Body of pancreas (tissue), 4 donors: ENCODE measurements around the gene ZNF211. TPM values are rescaled to one million over a fixed set of nuclear protein-coding genes. Genes with fewer than 3 reads are reported as not detected.

ENCODE experiments used
- ATAC-seq: fragments of 150-250 bp; one replicate; pipeline ENCODE4 v1.9.1; 2016
- DNase-seq, 4 donors: peaks; one replicate each; pipeline ENCODE4 v3.0.0-alpha.2; 2019
- H3K27ac ChIP-seq, 4 donors: fragments of 200-600 bp; sonication (generic); 1 replicate in 3 of 4; 2 replicates in 1 of 4; pipeline versions ENCODE4 v1.5.1 to v1.6.1; 2016 to 2019; ENCODE audit warnings: mild to moderate bottlenecking in 1 of 4, mixed read lengths in 1 of 4, moderate library complexity in 1 of 4
- H3K27me3 ChIP-seq, 2 donors: fragments of 200-600 bp; sonication (generic); one replicate each; pipeline ENCODE4 v1.6.0; 2016; ENCODE audit warnings: mild to moderate bottlenecking in 1 of 2
- H3K36me3 ChIP-seq, 2 donors: fragments of 200-600 bp; sonication (generic); replicated peaks in 1 of 2; 2 replicates each; pipeline ENCODE4 v1.5.1; 2016; ENCODE audit warnings: low read depth in 2 of 2; ENCODE audit not compliant: insufficient read depth in 1 of 2
- H3K4me1 ChIP-seq: fragments of 200-600 bp; sonication (generic); one replicate; pipeline ENCODE4 v1.6.0; 2016
- H3K4me3 ChIP-seq, 2 donors: fragments of 200-600 bp; sonication (generic); 1 replicate in 1 of 2; 2 replicates in 1 of 2; pipeline ENCODE4 v1.5.1; 2016 to 2019
- H3K9me3 ChIP-seq, 3 donors: fragments of 200-600 bp; sonication (generic); 1 replicate in 2 of 3; 2 replicates in 1 of 3; pipeline ENCODE4 v1.5.1; 2016
- POLR2A ChIP-seq, 3 donors: fragments of 450-650 bp; IDR thresholded peaks; one replicate each; pipeline ENCODE4 v1.6.1; 2016; ENCODE audit warnings: antibody characterized with exemption in 3 of 3, mild to moderate bottlenecking in 2 of 3
- WGBS, 2 donors: methylation state at CpG; one replicate each; pipeline ENCODE4 v1.1.5; 2017; 5-methylcytosine and 5-hydroxymethylcytosine counted together
- intact Hi-C: fragments of 100-400 bp; cut with DNase I; formaldehyde crosslinking; loops from one replicate; pipeline ENCODE4 v1.15.1; 2023
- total RNA-seq, 2 donors: library from RNA; depleted of rRNA; stranded (reverse); fragments of >200 nt; gene quantifications; one replicate each; pipeline ENCODE4 v1.1.0, GENCODE V29; 2016
- TF ChIP-seq, protein P1 (sequence below), 7 experiments: fragments of 450-650 bp in 4 of 7; fragments of 200-600 bp in 3 of 7; sonication (generic) in 3 of 7; IDR thresholded peaks; one replicate each; pipeline ENCODE4 v1.5.1; 2016 to 2019; ENCODE audit warnings: antibody characterized with exemption in 7 of 7

The ZNF211 gene
- total RNA-seq, 2 donors from 2014 or later, result 3.6 to 9.9 TPM

DNA sequence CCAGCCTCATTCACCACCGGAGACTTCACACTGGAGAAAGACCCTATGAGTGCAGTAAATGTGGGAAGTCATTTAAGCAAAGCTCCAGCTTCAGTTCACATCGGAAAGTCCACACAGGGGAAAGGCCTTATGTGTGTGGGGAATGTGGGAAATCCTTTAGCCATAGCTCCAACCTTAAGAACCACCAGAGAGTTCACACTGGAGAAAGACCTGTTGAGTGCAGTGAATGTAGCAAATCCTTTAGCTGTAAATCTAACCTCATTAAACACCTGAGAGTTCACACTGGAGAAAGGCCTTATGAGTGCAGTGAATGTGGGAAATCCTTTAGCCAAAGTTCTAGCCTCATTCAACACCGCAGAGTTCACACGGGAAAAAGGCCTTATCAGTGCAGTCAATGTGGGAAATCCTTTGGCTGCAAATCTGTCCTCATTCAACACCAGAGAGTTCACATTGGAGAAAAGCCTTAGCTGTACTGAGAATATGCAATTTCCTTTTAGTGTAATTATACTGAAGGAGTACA is 8.8 kb downstream of the ZNF211 start:
- intact Hi-C loops, result no loop called here
- Histone ChIP-seq H3K9me3 (peaks cover 0 to 40% (median 0%) of the 10 kb centered on the region in 3 donors), H3K27ac (no peak overlapping the region), H3K4me3 (no peak overlapping the region), H3K36me3 (peaks cover 20% of the 10 kb centered on the region in 2 donors), H3K27me3 (no peaks in the 10 kb centered on the region), H3K4me1 (no peaks in the 10 kb centered on the region)
- WGBS, 2 donors, result 91 to 95% methylated on average over 4 of the region's 4 CpGs
- DNase-seq (no peak), ATAC-seq (no peak)
- TF ChIP-seq, protein P1, sequence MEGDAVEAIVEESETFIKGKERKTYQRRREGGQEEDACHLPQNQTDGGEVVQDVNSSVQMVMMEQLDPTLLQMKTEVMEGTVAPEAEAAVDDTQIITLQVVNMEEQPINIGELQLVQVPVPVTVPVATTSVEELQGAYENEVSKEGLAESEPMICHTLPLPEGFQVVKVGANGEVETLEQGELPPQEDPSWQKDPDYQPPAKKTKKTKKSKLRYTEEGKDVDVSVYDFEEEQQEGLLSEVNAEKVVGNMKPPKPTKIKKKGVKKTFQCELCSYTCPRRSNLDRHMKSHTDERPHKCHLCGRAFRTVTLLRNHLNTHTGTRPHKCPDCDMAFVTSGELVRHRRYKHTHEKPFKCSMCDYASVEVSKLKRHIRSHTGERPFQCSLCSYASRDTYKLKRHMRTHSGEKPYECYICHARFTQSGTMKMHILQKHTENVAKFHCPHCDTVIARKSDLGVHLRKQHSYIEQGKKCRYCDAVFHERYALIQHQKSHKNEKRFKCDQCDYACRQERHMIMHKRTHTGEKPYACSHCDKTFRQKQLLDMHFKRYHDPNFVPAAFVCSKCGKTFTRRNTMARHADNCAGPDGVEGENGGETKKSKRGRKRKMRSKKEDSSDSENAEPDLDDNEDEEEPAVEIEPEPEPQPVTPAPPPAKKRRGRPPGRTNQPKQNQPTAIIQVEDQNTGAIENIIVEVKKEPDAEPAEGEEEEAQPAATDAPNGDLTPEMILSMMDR (IDR thresholded peaks at IDR 0.05), result no peak
- TF ChIP-seq POLR2A (IDR thresholded peaks at IDR 0.05), result no peak

DNA sequence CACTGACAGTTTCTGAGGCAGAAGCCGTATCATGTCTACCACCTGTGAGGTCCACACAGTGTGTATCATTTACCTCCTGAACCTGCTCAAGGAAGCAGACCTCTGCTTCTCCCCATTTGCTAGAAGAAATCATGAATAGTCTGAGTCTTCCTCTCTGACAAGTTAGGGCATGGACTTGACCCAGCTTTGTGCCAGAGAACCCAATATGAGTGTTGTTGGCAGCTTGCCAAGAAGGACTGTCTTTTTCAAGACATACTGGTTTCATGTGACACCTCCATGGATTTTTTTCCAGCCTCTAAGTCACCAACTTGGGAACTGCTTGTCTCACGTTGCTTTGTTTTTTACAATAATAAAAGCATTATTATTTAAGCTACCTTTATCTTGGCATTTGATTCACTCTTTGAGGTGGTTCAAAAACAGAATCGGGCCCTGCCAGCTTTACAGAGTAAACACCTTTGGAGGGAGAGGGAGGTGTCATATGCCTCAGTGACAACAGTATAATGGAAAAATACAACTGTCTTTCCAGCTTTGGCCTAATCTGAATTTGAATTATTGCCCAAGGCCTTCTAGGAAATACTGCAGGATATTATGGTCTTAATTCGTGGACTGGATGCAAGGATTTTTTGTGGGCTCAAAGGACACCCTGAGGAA is 9.6 kb downstream of the ZNF211 start:
- ATAC-seq, result no peak
- Histone ChIP-seq H3K27ac (no peak overlapping the region), H3K4me1 (no peaks in the 10 kb centered on the region), H3K9me3 (peaks cover 0 to 33% (median 0%) of the 10 kb centered on the region in 3 donors), H3K36me3 (peaks cover 20% of the 10 kb centered on the region in 2 donors), H3K27me3 (no peaks in the 10 kb centered on the region), H3K4me3 (no peak overlapping the region)
- no peak for DNase-seq
- 69 to 81% methylated on average over 4 of the region's 4 CpGs for WGBS, 2 donors
- TF ChIP-seq, protein P1 (IDR thresholded peaks at IDR 0.05), result no peak
- TF ChIP-seq POLR2A (IDR thresholded peaks at IDR 0.05), result no peak
- intact Hi-C loops, result no loop called here

DNA sequence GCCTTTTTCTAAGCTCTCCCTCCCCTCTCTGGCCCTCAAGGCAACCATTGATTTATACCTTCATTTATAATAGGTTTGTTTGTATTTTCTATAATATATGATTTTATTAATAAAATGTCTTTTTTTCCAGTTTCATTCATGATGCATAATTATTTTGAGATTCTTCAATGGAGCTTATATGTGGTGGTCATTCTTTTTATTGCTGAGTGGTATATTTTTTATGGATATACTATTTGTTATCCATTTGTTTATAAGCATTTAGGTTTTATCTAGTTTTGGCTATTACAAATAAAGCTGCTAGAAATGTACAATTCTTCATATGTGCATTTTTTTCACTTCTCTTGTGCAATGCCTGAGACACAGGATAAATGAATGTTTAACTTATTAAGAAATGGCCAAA is 10.8 kb downstream of the ZNF211 start:
- Histone ChIP-seq H3K36me3 (peaks cover 20% of the 10 kb centered on the region in 2 donors), H3K27ac (no peak overlapping the region), H3K4me1 (no peaks in the 10 kb centered on the region), H3K4me3 (no peak overlapping the region), H3K9me3 (peaks cover 0 to 32% (median 0%) of the 10 kb centered on the region in 3 donors), H3K27me3 (no peaks in the 10 kb centered on the region)
- no peak for DNase-seq
- TF ChIP-seq, protein P1 (IDR thresholded peaks at IDR 0.05), result no peak
- TF ChIP-seq POLR2A (IDR thresholded peaks at IDR 0.05), result no peak
- intact Hi-C loops, result no loop called here
- ATAC-seq, result no peak

DNA sequence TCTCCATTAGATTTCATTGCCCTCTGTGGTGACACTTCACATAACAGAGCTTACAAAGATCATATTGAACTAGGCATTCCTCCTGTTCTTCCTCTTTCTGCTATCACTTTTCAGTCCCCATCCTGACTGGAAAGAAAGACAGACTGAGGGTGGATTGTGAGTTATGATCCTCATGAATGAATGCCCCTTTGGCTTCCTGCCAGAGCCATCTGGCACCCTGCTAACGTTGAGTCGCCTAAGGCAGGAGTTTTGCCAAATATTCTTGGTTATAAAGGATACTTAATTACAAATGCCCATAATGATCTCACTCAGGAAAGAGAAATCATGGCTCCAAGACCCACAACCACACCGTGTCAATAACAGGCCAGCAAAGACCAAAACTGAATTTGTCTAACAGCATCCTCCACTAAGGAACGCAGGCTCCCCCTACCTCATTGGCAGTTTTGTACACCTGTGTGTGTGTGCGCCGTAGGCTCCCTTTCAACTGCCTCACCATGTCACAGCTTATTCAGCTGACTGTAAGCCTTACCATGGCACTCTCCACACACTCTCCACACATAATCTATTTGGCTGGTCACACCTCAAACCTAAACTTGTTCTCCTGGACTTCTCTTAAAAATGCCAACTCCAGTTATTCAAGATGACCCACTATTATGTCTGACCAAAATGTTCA is 15.5 kb downstream of the ZNF211 start:
- no peak overlapping the region for H3K4me3 ChIP-seq
- no peaks in the 10 kb centered on the region for H3K36me3 ChIP-seq
- no peak for TF ChIP-seq POLR2A (IDR thresholded peaks at IDR 0.05)
- TF ChIP-seq, protein P1 (IDR thresholded peaks at IDR 0.05), result no peak
- intact Hi-C loops, result no loop called here
- peaks cover 0 to 22% (median 0%) of the 10 kb centered on the region in 3 donors for H3K9me3 ChIP-seq
- H3K4me1 ChIP-seq, result peaks cover 5% of the 10 kb centered on the region
- no peak overlapping the region for H3K27ac ChIP-seq
- H3K27me3 ChIP-seq, result no peaks in the 10 kb centered on the region
- DNase-seq (peak in 1 of 4 donors; percentile 5), ATAC-seq (no peak)
- 59 to 60% methylated on average over 6 of the region's 6 CpGs for WGBS, 2 donors
